ENCODE results near the gene CD248. TPM values are rescaled to one million over a fixed set of nuclear protein-coding genes. Genes with fewer than 3 reads are reported as not detected.

The CD248 gene
- total RNA-seq, 4 donors from 2014 or later: 4.6 to 24.8 (median 6.6) TPM

GRCh38 chr11:66339686-66340483 is 23.0 kb upstream of the CD248 start:
- no peak for TF ChIP-seq POLR2A (IDR thresholded peaks at IDR 0.05)
- TF ChIP-seq CTCF (IDR thresholded peaks at IDR 0.05): no peak
- Histone ChIP-seq H3K9me3 (no peaks in the 10 kb centered on the region), H3K36me3 (peaks cover 31 to 32% of the 10 kb centered on the region in 2 donors), H3K4me3 (replicated peaks in 1 of 3) (no peak overlapping the region), H3K27ac (no peak overlapping the region), H3K4me1 (peaks cover 21 to 29% of the 10 kb centered on the region in 2 donors), H3K27me3 (no peaks in the 10 kb centered on the region)
- 76 to 78% methylated on average over 10 to 14 of the region's 14 CpGs for WGBS, 2 donors
- intact Hi-C loops (cut with DNase I): no loop called here
- no peak for DNase-seq

GRCh38 chr11:66339162-66339675 is 22.4 kb upstream of the CD248 start:
- H3K27me3 ChIP-seq: no peaks in the 10 kb centered on the region
- H3K4me3 ChIP-seq (replicated peaks in 1 of 3): no peak overlapping the region
- no peak overlapping the region for H3K27ac ChIP-seq
- intact Hi-C loops (cut with DNase I): no loop called here
- DNase-seq: no peak
- TF ChIP-seq CTCF (IDR thresholded peaks at IDR 0.05): no peak
- peaks cover 16 to 32% of the 10 kb centered on the region in 2 donors for H3K4me1 ChIP-seq
- no peaks in the 10 kb centered on the region for H3K9me3 ChIP-seq
- WGBS, 2 donors: 78 to 80% methylated on average over 6 of the region's 6 CpGs
- H3K36me3 ChIP-seq: peaks cover 31 to 32% of the 10 kb centered on the region in 2 donors

GRCh38 chr11:66338276-66339161 is 21.7 kb upstream of the CD248 start:
- H3K36me3 ChIP-seq: peaks cover 31 to 32% of the 10 kb centered on the region in 2 donors
- no peaks in the 10 kb centered on the region for H3K27me3 ChIP-seq
- intact Hi-C loops (cut with DNase I): no loop called here
- H3K4me3 ChIP-seq (replicated peaks in 1 of 3): no peak overlapping the region
- no peaks in the 10 kb centered on the region for H3K9me3 ChIP-seq
- no peak for TF ChIP-seq CTCF (IDR thresholded peaks at IDR 0.05)
- no peak for TF ChIP-seq POLR2A (IDR thresholded peaks at IDR 0.05)
- 86 to 95% methylated on average over 11 to 14 of the region's 17 CpGs for WGBS, 2 donors
- H3K4me1 ChIP-seq: peaks cover 10 to 25% of the 10 kb centered on the region in 2 donors
- DNase-seq: no peak
- H3K27ac ChIP-seq: no peak overlapping the region

- WGBS, 2 donors: 68 to 84% methylated on average over 9 to 13 of the region's 18 CpGs
- no peaks in the 10 kb centered on the region for H3K9me3 ChIP-seq
- intact Hi-C loops (cut with DNase I): no loop called here
- peaks cover 31 to 32% of the 10 kb centered on the region in 2 donors for H3K36me3 ChIP-seq
- no peak overlapping the region for H3K4me3 ChIP-seq (replicated peaks in 1 of 3)
- no peak for DNase-seq
- peaks cover 7 to 24% of the 10 kb centered on the region in 2 donors for H3K4me1 ChIP-seq
- TF ChIP-seq POLR2A (IDR thresholded peaks at IDR 0.05): no peak
- no peak for TF ChIP-seq CTCF (IDR thresholded peaks at IDR 0.05)
- H3K27me3 ChIP-seq: no peaks in the 10 kb centered on the region
- H3K27ac ChIP-seq: no peak overlapping the region
Observed at GRCh38 chr11:66337103-66337899, 20.5 kb upstream of the CD248 start.
